WTC11 (cell line): ENCODE results near the gene CTDSPL. TPM values are rescaled to one million over a fixed set of nuclear protein-coding genes. Genes with fewer than 3 reads are reported as not detected.

Source experiments
- ATAC-seq: fragments of 200-7000 bp; cut with Tn5 transposase; 2 replicates; pipeline ENCODE4 v1.10.0; 2021; ENCODE audit warnings: mild to moderate bottlenecking, moderate library complexity
- CTCF ChIA-PET: fragments of 300-600 bp; sonication (Branson Sonifier 250); formaldehyde crosslinking; loops from one replicate; lab custom pipeline; 2021; ENCODE audit warnings: antibody characterized with exemption; lab: Charles Lee
- POLR2A ChIA-PET: fragments of 350-600 bp; sonication (Branson Sonifier 250); formaldehyde crosslinking; loops from one replicate; lab custom pipeline; 2021; ENCODE audit warnings: antibody characterized with exemption; lab: Charles Lee
- DNase-seq: peaks from one replicate; pipeline ENCODE4 v3.0.0; 2021; ENCODE audit warnings: low spot score
- H3K27ac Mint-ChIP-seq: 2 replicates; pipeline ENCODE4 v1.8.0; 2021; ENCODE audit warnings: mixed read lengths
- H3K27me3 Mint-ChIP-seq: 2 replicates; pipeline ENCODE4 v1.8.0; 2021; ENCODE audit warnings: low read depth, mild to moderate bottlenecking, moderate library complexity, mixed read lengths
- H3K36me3 Mint-ChIP-seq: 2 replicates; pipeline ENCODE4 v1.8.0; 2021; ENCODE audit warnings: mixed read lengths
- H3K4me1 Mint-ChIP-seq: 2 replicates; pipeline ENCODE4 v1.8.0; 2022; ENCODE audit warnings: mixed read lengths
- H3K4me3 Mint-ChIP-seq: 2 replicates; pipeline ENCODE4 v1.8.0; 2021; ENCODE audit warnings: mild to moderate bottlenecking, moderate library complexity, mixed read lengths
- H3K9me3 Mint-ChIP-seq: 2 replicates; pipeline ENCODE4 v1.8.0; 2021; ENCODE audit warnings: mixed read lengths
- CBFB ChIP-seq: sonication (generic); formaldehyde crosslinking; IDR thresholded peaks from 2 replicates; pipeline ENCODE4 v1.8.1; 2022; ENCODE audit warnings: mild to moderate bottlenecking, low read depth, missing genetic modification reagents
- ELF4 ChIP-seq: sonication (generic); formaldehyde crosslinking; IDR thresholded peaks from 2 replicates; pipeline ENCODE4 v1.8.1; 2022; ENCODE audit warnings: low read depth, mild to moderate bottlenecking, moderate library complexity, missing genetic modification reagents
- FOXJ3 ChIP-seq: sonication (generic); formaldehyde crosslinking; IDR thresholded peaks from 2 replicates; pipeline ENCODE4 v1.9.0; 2021; ENCODE audit warnings: missing genetic modification reagents, mild to moderate bottlenecking, borderline replicate concordance
- JAZF1 ChIP-seq: fragments of 250-450 bp; sonication (Bioruptor Pico); IDR thresholded peaks from 2 replicates; pipeline ENCODE4 v1.9.0; 2021; ENCODE audit warnings: moderate library complexity, mild to moderate bottlenecking, inconsistent platforms
- JUN ChIP-seq: sonication (generic); formaldehyde crosslinking; IDR thresholded peaks from 2 replicates; pipeline ENCODE4 v1.8.0; 2023; ENCODE audit warnings: mild to moderate bottlenecking, missing genetic modification reagents
- KAT7 ChIP-seq: sonication (generic); formaldehyde crosslinking; IDR thresholded peaks from 2 replicates; pipeline ENCODE4 v1.8.1; 2023; ENCODE audit warnings: missing genetic modification reagents, mild to moderate bottlenecking, borderline replicate concordance
- OVOL2 ChIP-seq: fragments of 250-450 bp; sonication (Bioruptor Pico); IDR thresholded peaks from 2 replicates; pipeline ENCODE4 v1.9.0; 2021; ENCODE audit warnings: mild to moderate bottlenecking, borderline replicate concordance
- PRRX2 ChIP-seq: fragments of 250-450 bp; sonication (Bioruptor Pico); IDR thresholded peaks from 2 replicates; pipeline ENCODE4 v1.8.0; 2021; ENCODE audit warnings: mild to moderate bottlenecking
- RORB ChIP-seq: fragments of 250-450 bp; sonication (Bioruptor Pico); IDR thresholded peaks from 2 replicates; pipeline ENCODE4 v1.9.0; 2021; ENCODE audit warnings: mild to moderate bottlenecking
- SOX15 ChIP-seq: fragments of 250-450 bp; sonication (Bioruptor Pico); IDR thresholded peaks from 2 replicates; pipeline ENCODE4 v1.9.0; 2021; ENCODE audit warnings: mild to moderate bottlenecking
- ZNF138 ChIP-seq: sonication (generic); formaldehyde crosslinking; conservative IDR thresholded peaks from 2 replicates; pipeline ENCODE4 v1.8.1; 2022; ENCODE audit warnings: mild to moderate bottlenecking, moderate library complexity, missing genetic modification reagents
- total RNA-seq: library from RNA; stranded (reverse); gene quantifications from 3 replicates; pipeline ENCODE4 v1.2.3, GENCODE V29; 2021
- TF ChIP-seq, protein P1 (sequence below): sonication (generic); formaldehyde crosslinking; IDR thresholded peaks from 2 replicates; pipeline ENCODE4 v1.8.1; 2022; ENCODE audit warnings: missing genetic modification reagents, borderline replicate concordance
- TF ChIP-seq, protein P2 (sequence below): sonication (generic); formaldehyde crosslinking; IDR thresholded peaks from 2 replicates; pipeline ENCODE4 v1.8.0; 2022; ENCODE audit warnings: mild to moderate bottlenecking, missing genetic modification reagents
- TF ChIP-seq, protein P3 (sequence below): sonication (generic); formaldehyde crosslinking; IDR thresholded peaks from 2 replicates; pipeline ENCODE4 v1.8.1; 2023; ENCODE audit warnings: mild to moderate bottlenecking, missing genetic modification reagents
- TF ChIP-seq, protein P4 (sequence below): sonication (generic); formaldehyde crosslinking; IDR thresholded peaks from 2 replicates; pipeline ENCODE4 v1.8.0; 2022; ENCODE audit warnings: mild to moderate bottlenecking, missing genetic modification reagents
- TF ChIP-seq, protein P5 (sequence below): sonication (generic); formaldehyde crosslinking; IDR thresholded peaks from 2 replicates; pipeline ENCODE4 v1.8.1; 2022; ENCODE audit warnings: mild to moderate bottlenecking, moderate library complexity, missing genetic modification reagents
- TF ChIP-seq, protein P6 (sequence below): fragments of 250-450 bp; sonication (Bioruptor Pico); IDR thresholded peaks from 2 replicates; pipeline ENCODE4 v1.9.0; 2021; ENCODE audit warnings: mild to moderate bottlenecking
- TF ChIP-seq, protein P7 (sequence below): sonication (generic); formaldehyde crosslinking; IDR thresholded peaks from 2 replicates; pipeline ENCODE4 v1.8.1; 2022; ENCODE audit warnings: low read depth, mild to moderate bottlenecking, moderate library complexity, missing genetic modification reagents, borderline replicate concordance

CTDSPL gene
- total RNA-seq, 1 experiment from 2014 or later, result 41.2 TPM

DNA sequence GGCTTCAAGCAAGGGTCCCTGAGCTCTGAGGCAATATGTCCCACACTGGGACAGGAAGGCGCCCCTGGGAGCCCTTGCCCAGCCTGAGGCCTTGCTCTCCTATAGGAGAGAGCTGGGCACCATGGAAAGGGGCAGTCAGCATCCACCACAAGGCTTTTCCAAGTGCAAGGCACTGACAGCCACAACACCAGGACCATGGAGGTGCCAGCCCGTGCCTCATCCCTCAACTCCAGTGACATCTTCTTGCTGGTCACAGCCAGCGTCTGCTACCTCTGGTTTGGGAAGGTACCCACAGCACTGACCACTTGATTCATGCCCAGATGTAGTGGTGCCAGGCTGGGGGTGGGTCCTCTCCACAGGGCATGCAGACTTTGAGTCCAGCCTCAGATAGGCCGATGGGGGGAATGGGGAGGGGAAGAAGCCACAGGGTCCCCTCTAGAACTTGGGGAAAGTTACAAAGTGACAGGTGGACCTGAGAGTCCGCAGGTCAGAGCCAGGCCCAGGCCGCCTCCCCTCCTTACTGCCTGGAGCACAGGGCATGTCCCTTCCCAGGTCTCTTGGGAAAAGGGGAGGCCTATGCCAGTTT, 140.7 kb downstream of the CTDSPL start:
- ATAC-seq, result no peak
- Mint-ChIP-seq H3K27ac (no peak overlapping the region), H3K36me3 (peaks cover 4% of the 10 kb centered on the region; the same call in 1 of the 2 replicates), H3K4me3 (no peak overlapping the region), H3K27me3 (peaks cover 10% of the 10 kb centered on the region), H3K9me3 (no peaks in the 10 kb centered on the region), H3K4me1 (peaks cover 12% of the 10 kb centered on the region)
- POLR2A ChIA-PET, result no interaction called here
- CTCF ChIA-PET, result interaction anchor here (0.9 to 2.4 kb wide), 6 partner anchors 9 to 147 kb away, joined by 3 to 25 read pairs (median 8); no protein-coding TSS in a partner anchor
- TF ChIP-seq, protein P1, sequence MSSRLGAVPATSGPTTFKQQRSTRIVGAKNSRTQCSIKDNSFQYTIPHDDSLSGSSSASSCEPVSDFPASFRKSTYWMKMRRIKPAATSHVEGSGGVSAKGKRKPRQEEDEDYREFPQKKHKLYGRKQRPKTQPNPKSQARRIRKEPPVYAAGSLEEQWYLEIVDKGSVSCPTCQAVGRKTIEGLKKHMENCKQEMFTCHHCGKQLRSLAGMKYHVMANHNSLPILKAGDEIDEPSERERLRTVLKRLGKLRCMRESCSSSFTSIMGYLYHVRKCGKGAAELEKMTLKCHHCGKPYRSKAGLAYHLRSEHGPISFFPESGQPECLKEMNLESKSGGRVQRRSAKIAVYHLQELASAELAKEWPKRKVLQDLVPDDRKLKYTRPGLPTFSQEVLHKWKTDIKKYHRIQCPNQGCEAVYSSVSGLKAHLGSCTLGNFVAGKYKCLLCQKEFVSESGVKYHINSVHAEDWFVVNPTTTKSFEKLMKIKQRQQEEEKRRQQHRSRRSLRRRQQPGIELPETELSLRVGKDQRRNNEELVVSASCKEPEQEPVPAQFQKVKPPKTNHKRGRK (CRISPR knock-in tag), result no peak
- no peak for TF ChIP-seq PRRX2
- TF ChIP-seq JAZF1 (CRISPR knock-in tag), result no peak
- TF ChIP-seq FOXJ3 (CRISPR knock-in tag), result no peak
- no peak for TF ChIP-seq ZNF138 (CRISPR knock-in tag)
- TF ChIP-seq, protein P2, sequence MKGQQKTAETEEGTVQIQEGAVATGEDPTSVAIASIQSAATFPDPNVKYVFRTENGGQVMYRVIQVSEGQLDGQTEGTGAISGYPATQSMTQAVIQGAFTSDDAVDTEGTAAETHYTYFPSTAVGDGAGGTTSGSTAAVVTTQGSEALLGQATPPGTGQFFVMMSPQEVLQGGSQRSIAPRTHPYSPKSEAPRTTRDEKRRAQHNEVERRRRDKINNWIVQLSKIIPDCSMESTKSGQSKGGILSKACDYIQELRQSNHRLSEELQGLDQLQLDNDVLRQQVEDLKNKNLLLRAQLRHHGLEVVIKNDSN (CRISPR knock-in tag), result no peak
- TF ChIP-seq, protein P3, sequence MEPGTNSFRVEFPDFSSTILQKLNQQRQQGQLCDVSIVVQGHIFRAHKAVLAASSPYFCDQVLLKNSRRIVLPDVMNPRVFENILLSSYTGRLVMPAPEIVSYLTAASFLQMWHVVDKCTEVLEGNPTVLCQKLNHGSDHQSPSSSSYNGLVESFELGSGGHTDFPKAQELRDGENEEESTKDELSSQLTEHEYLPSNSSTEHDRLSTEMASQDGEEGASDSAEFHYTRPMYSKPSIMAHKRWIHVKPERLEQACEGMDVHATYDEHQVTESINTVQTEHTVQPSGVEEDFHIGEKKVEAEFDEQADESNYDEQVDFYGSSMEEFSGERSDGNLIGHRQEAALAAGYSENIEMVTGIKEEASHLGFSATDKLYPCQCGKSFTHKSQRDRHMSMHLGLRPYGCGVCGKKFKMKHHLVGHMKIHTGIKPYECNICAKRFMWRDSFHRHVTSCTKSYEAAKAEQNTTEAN (CRISPR knock-in tag), result no peak
- TF ChIP-seq CBFB, result no peak
- TF ChIP-seq OVOL2 (CRISPR knock-in tag), result no peak
- no peak for TF ChIP-seq SOX15 (CRISPR knock-in tag)
- TF ChIP-seq, protein P4, sequence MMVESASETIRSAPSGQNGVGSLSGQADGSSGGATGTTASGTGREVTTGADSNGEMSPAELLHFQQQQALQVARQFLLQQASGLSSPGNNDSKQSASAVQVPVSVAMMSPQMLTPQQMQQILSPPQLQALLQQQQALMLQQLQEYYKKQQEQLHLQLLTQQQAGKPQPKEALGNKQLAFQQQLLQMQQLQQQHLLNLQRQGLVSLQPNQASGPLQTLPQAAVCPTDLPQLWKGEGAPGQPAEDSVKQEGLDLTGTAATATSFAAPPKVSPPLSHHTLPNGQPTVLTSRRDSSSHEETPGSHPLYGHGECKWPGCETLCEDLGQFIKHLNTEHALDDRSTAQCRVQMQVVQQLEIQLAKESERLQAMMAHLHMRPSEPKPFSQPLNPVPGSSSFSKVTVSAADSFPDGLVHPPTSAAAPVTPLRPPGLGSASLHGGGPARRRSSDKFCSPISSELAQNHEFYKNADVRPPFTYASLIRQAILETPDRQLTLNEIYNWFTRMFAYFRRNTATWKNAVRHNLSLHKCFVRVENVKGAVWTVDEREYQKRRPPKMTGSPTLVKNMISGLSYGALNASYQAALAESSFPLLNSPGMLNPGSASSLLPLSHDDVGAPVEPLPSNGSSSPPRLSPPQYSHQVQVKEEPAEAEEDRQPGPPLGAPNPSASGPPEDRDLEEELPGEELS (CRISPR knock-in tag), result no peak
- no peak for TF ChIP-seq ELF4 (CRISPR knock-in tag)
- TF ChIP-seq, protein P5, sequence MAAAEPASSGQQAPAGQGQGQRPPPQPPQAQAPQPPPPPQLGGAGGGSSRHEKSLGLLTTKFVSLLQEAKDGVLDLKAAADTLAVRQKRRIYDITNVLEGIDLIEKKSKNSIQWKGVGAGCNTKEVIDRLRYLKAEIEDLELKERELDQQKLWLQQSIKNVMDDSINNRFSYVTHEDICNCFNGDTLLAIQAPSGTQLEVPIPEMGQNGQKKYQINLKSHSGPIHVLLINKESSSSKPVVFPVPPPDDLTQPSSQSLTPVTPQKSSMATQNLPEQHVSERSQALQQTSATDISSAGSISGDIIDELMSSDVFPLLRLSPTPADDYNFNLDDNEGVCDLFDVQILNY (CRISPR knock-in tag), result no peak
- TF ChIP-seq KAT7 (CRISPR knock-in tag), result no peak
- TF ChIP-seq RORB (CRISPR knock-in tag), result no peak
- TF ChIP-seq, protein P6, sequence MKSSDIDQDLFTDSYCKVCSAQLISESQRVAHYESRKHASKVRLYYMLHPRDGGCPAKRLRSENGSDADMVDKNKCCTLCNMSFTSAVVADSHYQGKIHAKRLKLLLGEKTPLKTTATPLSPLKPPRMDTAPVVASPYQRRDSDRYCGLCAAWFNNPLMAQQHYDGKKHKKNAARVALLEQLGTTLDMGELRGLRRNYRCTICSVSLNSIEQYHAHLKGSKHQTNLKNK (CRISPR knock-in tag), result no peak
- TF ChIP-seq, protein P7, sequence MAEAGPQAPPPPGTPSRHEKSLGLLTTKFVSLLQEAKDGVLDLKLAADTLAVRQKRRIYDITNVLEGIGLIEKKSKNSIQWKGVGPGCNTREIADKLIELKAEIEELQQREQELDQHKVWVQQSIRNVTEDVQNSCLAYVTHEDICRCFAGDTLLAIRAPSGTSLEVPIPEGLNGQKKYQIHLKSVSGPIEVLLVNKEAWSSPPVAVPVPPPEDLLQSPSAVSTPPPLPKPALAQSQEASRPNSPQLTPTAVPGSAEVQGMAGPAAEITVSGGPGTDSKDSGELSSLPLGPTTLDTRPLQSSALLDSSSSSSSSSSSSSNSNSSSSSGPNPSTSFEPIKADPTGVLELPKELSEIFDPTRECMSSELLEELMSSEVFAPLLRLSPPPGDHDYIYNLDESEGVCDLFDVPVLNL, result no peak
- no peak for TF ChIP-seq JUN
- DNase-seq, result peak; percentile 3
